Stimulated activated CD8-positive, alpha-beta memory T cell treated with anti-CD3 and anti-CD28 coated beads, Interleukin-4, amount 100 ng/mL, for 4 hours (primary cell): ENCODE data around the gene MARK4.

Source experiments
- DNase-seq, 2 donors: peaks; one replicate each; pipeline ENCODE4 v3.0.0-alpha.2; 2020; ENCODE audit warnings: low read depth in 2 of 2, low spot score in 1 of 2

MARK4 gene

DNA sequence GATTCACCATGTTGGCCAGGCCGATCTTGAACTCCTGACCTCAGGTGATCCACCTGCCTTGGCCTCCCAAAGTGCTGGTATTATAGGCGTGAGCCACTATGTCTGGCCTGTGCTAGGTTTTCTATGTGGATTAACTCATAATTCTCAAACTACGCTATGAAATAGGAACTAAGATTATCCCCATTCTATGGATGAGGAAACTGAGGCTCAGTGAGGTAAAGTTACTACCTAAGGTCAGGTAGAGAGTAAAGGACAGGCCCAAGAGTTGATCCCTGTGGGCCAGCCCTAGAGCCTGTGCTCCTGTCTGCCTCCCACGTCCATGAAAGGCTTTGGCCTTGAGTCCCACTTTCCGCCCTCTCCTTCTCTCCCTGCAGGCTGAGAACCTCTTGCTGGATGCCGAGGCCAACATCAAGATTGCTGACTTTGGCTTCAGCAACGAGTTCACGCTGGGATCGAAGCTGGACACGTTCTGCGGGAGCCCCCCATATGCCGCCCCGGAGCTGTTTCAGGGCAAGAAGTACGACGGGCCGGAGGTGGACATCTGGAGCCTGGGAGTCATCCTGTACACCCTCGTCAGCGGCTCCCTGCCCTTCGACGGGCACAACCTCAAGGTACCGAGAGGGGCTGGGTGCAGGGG is 20.1 kb downstream of the MARK4 start:
- no peak for DNase-seq

DNA sequence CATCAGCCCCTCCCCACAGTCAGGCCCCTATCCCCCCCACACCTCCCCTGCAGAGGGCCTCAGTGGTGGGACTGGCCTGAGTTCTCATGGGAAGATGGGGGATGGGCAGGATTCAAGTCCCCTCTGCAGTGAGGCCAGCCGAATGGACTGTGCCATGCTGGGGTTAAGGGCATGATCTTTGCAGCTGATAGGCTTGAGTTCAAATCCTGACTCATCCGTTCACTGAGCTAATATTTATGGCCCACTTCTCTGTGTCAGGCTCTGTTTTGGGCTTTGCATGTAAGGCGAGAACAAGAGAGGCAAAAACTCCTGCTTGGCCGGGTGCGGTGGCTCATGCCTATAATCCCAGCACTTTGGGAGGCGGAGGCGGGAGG is 20.7 kb downstream of the MARK4 start:
- DNase-seq = no peak

DNA sequence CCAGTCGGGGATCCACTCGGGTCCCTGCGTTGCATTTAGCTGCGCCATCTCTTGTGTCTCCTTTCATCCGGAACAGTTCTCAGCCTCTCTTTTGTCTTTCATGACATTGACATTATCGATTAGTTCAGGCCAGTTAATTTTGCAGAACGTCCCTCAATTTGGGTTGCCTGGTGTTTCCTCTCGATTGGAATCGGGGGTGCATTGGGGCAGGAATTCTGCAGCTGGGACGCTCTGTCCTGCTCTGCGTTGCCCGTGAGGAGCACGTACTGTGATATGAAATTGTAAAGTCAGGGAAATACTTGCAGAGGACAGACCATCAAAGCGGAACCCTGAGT is 22.4 kb downstream of the MARK4 start:
- no peak for DNase-seq

DNA sequence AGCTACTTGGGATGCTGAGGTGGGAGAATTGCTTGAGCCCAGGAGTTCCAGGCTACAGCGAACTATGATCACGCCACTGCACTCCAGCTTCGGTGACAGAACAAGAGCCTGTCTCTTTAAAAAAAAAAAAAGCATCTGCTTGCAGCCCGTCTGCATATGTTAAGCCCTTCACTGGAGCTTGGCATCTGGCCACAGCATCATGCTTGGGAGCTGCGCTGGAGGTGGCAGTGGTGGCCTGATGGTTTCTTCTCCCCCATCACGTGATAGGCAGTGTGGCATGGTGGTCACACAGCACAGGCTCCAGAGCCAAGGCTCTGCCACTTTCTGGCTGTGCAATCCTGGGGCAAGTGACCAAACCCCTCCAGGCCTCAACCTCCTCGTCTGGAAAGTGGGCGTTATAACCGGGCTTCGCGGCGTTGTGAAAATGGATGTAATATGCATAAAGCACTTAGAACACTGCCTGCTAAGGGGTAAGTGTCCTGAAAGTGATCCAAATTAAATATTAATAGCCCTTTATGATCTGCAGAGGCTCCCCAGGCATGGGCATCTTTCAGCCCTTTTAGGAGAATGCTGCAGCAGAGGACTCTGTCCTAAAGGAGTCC is 24.4 kb downstream of the MARK4 start:
- no peak for DNase-seq

DNA sequence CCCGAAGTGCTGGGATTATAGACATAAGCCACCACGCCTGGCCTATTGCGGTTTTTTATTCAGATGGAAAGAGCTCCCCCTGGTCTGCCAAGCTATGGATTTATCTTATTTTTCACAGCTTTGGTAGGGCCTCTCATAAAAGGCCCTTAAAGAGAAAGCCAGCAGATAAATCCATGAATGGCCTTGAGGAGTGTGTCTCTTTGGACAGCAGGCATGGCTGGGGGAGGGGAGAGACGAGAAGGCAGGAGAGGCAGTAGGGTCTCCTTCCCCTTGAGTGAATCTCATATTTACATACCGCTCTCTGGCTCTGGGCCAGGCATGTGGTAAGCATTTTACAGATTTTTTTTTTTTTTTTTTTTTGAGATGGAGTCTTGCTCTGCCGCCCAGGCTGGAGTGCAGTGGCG is 25.2 kb downstream of the MARK4 start:
- no peak for DNase-seq

DNA sequence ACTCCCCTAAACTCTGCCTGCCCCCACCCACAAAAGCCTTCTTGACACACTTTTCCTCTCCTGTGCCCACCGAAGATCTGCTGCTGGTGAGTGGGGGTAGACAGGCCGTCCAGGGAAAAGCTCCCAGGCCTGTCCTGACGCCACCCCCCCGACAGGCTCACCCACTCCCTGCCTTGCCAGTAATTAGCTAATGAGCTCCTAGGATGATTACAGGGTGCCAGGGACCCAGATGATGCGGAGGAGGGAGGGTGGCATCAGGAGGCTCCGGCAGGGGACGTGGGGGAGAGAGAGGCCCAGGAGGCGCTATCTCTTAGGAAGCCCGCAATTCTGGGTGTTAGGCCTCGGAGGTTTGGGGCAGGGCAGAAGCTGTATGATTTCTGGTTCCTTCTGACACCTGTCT is 27.0 kb downstream of the MARK4 start:
- DNase-seq = no peak

DNA sequence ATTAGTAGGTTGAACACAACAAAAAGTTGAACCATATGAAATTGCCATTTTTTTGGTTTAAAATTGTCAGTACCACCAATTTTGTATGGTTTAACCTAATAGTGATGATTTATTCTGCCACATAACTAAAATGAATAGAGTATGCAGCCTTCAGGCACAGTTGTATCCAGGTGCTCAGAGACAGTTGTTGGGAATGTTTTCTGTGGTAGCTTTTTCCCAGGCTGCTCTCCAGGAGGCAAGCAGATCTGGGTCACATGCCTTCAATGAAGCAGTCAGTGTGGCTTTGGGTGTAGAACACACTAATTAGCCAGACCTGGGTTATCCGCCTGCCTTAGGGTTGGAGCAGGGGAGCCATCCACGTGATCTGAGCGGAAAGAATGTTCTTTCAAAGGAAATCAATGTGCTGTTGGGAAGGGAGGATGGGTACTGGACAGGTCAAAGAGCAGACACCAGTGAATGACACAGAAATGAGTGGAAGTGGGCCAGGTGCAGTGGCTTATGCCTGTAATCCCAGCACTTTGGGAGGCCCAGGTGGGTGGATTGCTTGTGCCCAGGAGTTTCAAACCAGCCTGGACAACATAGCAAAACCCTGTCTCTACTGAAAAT is 28.6 kb downstream of the MARK4 start:
- DNase-seq = no peak

DNA sequence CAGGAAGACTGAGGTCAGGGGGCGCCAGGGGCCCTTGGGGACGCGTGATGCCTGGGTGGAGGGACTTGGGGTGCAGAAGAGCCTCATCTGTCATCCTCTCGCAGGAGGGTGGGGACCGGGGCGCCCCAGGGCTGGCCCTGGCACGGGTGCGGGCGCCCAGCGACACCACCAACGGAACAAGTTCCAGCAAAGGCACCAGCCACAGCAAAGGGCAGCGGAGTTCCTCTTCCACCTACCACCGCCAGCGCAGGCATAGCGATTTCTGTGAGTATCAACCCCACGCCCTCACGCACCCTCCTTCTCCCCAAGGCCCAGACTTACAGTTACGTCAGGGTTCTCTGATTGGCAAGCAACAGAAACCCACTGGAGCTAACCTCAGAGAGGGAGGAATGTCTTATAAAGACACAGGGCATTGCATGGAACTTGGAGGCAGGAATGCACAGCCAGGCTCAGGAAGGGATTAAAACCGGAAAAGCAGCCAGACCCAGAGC is 29.4 kb downstream of the MARK4 start:
- DNase-seq = no peak

DNA sequence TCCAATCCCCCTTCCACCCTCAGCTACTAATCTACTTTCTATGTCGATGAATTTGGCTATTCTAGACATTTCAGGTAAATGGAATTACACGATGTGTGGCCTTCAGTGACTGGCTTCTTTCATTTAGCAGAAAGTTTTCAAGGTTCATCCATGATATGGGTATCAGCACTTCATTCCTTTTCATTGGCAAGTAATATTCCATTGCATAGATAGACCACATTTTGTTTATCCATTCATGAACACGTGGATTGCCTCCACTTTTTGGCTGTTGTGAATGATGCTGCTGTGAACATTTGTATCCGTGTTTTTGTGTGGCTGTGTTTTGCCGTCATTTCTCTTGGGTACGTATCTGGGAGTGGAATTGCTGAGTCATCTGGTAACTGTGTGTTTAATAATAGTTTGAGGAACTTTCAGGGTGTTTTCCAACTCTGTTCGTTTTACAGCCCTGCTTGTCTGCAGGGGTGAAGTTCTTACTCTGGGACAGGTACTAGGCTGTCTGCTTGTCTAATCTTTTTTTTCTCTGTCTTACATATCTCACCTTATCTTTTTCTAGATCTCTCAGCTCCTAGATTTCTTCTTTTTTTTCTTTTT is 32.5 kb downstream of the MARK4 start:
- DNase-seq = no peak

DNA sequence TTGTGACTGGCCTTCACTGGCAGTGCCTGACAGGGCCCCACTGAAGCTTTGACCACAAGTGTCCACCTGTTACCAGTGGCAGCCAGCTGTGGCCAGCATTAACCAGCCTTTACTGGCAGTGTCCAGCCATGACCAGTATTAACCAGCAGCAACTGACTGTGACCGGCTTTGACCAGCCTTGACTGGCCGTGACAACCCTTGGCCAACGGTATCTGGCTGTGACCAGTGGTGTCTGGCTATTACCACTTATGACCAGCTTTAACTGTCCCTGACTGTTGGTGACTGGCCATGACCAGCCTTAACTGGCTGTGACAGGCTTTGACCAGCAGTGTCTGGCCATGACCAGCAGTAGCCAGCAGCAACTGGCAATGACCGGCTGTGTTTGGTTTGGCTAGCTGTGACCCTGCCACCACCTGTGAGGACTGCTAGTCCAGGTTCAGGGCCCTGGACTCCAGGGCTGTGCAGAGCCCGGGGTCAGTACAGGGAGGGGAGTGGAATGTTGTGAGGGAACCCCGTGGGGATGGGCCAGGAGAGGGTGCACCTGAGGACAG is 39.4 kb downstream of the MARK4 start:
- no peak for DNase-seq

DNA sequence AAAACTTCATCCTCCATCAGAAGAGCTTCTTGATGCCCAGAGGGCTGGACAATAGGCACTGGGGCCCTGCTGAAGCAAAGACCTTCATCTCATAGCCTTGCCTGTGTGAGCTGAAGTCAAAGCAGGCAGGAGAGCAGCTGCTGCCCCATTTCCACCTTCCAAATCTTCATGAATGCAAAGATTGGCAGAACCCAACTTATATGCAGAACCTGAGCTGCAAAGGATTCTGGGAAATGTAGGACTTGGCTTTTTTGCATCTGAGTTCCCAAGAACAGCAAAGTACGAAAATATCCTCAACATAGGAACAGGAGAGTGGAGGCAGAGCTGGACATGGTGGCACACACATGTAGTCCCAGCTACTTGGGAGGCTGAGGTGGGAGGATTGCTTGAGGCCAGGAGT is 40.8 kb downstream of the MARK4 start:
- DNase-seq = no peak

DNA sequence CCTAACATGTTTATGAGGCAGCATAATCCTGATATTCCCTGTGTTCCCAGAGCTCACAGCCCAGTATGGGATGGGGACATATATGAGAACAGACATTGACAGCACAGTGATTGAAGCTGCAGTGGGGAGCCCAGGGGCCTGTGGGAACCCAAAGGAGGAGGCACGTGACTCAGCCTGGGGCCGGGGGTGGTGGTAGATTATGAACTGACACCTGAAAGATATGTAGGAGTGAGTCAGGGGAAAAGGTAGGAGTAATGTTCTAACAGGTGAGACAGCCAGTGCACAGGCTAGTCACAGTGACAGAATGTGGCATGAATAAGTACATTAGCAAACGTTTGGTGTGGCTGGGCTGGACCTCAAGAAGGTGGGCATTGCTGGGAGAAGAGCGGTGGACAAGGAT is 42.6 kb downstream of the MARK4 start:
- no peak for DNase-seq

DNA sequence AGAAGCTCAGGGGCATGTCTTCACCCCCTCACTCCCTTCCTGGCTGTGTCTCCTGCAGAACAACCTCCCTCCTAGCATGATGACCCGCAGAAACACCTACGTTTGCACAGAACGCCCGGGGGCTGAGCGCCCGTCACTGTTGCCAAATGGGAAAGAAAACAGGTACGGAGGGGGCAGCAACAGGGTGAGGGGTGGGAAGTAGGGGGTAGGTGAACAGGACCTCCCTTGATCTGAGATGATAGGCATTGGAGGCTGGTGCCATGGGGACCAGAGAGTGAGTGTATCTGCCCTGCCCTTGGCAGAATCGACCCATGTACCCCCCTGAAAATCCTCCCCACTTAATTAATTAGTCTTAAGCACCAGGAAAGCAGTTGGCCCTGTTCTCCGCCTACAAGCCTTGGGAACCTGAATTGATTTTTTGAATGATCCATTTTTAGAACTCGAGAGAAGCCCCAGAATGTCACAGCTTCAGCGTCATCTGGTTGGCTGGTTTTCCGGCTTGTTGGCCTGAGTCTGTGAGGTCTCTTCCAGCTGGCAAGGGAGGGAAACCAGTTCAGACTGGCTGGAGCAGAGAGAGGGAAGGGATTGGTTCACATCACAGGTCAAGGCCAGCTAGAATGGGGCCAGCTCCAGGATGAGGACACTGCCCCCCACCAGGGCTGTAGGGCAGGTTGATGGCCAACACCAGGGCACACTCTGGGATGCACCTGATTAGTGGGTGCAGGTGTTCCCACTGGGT is 43.4 kb downstream of the MARK4 start:
- no peak for DNase-seq

DNA sequence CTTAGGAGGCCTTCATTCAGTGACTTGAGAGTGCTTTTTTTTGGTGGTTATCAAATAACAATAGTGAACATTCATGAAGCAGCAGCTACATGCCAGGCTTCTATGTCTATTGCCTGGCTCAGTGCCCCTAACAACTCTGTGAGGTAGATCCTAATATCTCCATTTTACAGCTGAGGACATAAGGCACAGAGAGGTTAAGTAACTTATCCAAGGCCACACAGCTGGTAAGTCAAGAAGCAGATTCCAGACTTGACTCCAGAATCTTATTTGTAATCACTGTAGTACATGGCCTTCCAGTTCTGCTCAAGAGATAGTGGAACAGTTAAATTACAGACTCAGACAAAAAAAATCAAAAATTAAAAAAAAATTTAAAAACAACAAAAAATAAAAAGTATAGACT is 44.8 kb downstream of the MARK4 start:
- no peak for DNase-seq

DNA sequence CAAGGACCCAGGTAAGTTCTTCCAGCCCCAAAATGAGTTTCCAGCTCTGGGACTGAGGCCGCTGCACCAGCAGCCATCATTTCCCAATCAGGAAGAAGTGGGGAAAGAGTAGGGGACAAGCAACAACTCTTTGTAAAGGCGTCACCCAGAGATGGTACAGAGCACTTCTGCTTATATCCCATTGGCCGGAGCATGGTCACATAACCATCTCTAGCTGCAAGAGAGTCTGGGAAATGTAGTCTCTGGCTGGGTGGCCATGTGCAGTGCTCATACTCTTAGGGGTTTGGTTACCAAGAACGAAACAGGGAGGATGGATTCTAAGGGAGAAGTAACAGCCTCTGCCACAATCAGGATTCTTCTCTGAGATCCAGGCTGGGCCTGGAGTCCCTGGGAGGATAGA is 45.3 kb downstream of the MARK4 start:
- no peak for DNase-seq

DNA sequence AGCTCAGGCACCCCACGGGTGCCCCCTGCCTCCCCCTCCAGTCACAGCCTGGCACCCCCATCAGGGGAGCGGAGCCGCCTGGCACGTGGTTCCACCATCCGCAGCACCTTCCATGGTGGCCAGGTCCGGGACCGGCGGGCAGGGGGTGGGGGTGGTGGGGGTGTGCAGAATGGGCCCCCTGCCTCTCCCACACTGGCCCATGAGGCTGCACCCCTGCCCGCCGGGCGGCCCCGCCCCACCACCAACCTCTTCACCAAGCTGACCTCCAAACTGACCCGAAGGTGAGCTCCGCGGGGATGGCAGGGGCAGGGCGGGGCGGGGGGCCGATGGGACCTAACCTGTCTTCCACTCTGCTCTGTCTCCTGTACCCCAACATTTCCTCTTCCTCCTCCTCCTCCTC is 46.6 kb downstream of the MARK4 start:
- DNase-seq = no peak

DNA sequence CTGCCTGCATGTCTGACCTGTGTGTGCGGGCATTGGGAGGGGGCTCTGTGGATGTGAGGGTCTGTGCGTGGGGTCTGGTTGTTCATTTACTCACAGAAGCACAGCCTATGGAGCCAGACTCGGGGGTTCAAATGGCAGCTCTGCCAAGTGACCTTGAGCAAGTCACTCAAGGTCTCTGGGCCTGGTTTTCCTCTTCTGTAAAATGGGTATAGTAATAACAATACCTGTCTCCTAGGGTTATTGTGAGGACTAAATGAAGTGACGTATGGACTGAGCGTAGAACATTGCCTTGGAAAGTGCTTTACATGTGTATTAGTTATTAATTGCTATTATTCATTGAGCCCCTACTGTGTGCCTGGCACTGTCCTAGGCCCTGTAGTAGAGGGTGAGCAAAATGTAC is 47.2 kb downstream of the MARK4 start:
- DNase-seq = no peak

DNA sequence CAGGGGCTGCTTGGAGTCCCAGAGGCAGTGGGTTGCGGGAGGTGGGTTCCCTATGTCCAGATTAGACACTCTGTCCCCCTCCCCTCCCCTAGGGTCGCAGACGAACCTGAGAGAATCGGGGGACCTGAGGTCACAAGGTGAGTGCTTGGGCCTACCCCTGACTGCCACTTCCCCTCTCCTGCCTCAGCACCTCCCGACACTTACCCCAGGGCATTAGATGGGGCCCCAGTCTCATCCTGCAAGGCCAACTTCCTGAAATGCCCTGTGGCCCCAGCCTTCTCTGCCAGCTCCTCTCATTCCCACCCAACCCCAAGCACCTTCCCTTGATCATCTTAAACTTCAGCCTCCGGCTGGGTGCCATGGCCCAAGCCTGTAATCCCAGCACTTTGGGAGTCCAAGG is 48.6 kb downstream of the MARK4 start:
- DNase-seq = no peak

DNA sequence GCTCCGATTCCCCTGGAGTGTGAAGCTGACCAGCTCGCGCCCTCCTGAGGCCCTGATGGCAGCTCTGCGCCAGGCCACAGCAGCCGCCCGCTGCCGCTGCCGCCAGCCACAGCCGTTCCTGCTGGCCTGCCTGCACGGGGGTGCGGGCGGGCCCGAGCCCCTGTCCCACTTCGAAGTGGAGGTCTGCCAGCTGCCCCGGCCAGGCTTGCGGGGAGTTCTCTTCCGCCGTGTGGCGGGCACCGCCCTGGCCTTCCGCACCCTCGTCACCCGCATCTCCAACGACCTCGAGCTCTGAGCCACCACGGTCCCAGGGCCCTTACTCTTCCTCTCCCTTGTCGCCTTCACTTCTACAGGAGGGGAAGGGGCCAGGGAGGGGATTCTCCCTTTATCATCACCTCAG is 51.3 kb downstream of the MARK4 start:
- no peak for DNase-seq

DNA sequence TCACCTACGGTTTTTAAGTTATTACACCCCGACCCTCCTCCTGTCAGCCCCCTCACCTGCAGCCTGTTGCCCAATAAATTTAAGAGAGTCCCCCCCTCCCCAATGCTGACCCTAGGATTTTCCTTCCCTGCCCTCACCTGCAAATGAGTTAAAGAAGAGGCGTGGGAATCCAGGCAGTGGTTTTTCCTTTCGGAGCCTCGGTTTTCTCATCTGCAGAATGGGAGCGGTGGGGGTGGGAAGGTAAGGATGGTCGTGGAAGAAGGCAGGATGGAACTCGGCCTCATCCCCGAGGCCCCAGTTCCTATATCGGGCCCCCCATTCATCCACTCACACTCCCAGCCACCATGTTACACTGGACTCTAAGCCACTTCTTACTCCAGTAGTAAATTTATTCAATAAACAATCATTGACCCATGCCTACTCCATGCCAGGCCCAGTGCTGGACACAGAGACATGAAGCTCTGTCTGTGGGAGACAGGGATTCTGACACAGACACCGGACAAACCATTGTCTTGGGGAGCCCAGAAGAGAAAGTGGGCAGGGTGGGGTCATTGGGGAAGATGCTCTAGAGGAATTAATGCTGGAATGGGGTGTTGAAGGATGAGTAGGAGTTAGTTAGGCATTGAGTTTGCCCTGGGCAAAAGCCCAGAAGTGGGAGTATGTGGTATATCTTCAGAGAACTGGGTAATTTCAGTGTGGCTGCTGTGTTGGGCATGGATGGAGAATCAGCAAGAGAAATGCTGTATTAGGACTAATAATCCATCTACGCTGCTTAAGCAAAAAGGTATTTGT is 52.4 kb downstream of the MARK4 start:
- DNase-seq = no peak
